HUDEP-2 (cell line): ENCODE data around the gene EXOG.
"Not testable (repeated sequence)": the region's sequence is repeated elsewhere in the genome, so short reads cannot be mapped to it uniquely, and the experiment has no call there.

Experiments
- DNase-seq, 76 experiments: peaks; one replicate each; lab custom pipeline; 2025; ENCODE audit not compliant: unreplicated experiment in 76 of 76; lab: John Stamatoyannopoulos, UW

The EXOG gene

DNA sequence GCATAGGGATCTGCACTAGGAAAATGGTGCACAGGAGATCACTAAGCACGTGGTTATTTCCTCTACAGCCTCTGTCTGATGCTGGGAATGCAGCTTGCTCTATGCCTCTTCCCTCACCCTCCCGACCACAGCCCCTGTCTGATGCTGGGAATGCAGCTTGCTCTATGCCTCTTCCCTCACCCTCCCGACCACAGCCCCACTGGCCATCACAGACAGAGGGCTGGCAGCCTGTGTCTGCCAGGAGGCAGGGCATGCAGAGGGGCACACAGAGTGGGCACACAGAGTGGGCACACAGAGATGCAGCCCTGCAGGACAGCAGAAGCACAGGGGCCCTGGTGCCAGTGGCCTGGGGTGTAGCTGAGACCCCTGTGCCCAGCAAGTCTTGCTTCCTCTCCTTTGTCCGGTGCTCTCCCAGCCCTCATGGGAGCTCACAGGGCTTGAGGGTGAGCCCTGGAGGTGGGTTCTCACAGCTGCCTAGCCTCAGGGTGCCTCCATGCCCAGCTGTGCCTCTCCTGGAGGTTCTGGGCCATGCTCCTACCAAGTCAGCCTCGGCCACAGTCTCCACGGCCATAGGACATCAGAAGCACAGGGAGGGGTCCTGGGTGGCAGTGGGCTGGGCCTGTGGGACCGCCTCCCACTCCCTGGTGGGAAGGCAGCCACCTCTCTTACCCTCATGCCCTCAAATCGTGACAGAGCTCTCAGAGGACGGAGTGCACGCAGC lies 65.8 kb downstream of the EXOG start:
- no peak for DNase-seq

DNA sequence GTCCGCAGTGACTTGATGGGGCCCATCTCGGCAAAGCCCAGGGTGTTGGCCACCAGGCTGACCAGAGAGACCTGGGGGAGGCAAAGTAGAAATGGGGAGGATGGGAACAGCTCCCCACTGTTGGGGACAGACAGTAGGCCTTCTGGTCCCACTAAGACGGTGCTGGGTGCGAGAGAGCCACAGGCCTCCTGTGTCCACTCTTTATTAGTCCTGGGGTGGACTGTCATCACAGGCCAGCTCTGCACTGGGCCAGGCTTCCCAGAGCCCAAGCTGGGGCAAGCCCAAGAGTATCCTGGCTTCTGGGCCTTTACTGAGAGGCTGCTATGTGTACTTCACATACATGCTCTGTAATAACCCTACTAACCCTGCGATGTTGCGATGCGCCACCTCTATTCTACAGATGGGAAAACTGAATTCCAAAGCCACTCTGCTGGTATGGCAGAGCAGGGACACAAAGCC lies 66.4 kb downstream of the EXOG start:
- DNase-seq: no peak

DNA sequence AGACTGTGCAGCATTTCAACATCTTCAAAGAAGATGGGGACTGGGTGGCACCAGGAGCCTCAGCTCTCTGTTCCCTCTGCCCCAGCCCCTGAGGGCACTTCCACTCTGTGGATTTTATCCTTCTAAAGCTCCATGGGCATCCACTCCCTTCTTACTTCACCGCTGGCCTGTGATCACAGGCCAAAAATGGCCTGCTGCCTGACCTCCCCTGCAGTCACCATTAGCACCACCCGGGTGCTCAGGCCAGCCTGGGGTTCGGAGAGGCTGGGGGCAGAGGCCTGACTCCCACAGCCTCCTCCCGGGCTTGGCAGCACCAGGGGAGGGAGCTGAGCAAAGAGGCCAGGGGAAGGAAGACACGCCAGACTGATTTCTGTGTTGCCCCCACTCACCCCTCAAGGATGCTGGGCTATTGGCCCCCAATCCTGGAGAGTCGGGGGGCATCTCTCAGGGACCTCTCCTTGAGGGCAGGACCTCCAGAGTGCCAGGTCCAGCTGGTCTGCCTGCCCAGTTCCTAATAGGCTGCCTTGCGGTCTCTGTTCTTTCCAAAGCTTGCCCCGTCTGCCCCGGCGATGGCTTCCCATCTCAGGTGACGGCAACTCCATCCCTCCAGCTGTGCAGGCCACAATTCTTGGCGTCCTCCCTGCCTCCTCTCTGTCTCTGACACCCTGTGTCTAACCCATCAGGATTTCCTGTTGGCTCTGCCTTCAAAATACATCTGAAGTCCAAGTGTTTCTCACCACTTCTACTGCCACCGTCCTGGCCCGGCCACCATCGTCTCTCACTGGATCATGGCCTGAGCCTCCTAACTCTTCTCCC lies 67.1 kb downstream of the EXOG start:
- no peak for DNase-seq

DNA sequence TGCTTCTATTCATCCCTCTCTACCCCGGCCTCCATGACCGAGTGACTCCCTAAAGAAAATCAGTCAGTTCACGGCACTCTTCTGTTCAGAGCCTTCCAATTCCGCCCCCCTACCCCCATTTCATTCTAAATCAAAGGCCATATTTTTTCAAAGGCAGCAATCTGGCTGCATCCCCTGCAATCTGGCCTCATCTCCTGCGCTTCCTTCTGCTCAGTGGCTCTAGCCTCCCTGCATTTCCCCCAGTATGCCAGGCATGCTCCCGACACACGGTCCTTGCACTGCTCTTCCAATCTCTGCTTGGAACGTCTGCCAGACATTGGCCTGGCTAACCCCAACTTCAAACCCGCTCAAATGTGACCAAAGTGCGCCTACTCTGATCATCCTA lies 67.7 kb downstream of the EXOG start:
- DNase-seq: no peak

DNA sequence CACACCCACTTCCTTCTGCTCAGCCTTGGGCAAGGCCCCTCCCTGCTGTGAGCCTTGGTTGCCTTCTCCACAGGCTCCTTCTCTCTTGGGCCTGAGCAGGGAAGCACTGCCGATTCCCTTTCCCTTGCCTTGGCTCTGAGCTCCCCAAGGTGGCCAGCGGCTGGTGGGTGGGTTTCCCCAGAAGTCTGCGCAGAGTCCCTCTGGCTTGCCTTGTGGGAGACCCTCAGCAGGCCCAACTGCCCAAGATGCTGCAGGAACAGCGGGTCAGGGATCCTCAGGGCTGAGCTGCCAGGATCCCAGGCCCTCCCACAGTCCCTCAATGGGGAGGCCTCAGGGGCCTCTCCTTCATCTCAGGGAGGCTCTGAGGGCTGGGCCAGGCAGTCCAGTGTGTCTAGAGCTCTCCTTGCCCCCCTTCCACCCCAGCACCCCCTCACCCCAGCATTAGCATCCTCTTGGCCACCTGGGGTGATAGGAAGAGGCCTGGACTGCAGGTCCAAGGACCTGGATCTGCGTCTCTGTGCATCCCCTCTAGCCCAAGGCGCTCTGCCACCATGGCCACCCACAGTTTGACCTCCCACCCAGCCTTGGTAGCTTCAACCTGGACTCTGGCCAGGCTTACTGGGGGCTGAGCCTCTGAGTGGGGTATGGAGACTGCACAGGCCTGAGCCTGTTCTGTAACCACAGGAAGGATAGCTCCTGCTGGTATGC lies 68.6 kb downstream of the EXOG start:
- DNase-seq: no peak

DNA sequence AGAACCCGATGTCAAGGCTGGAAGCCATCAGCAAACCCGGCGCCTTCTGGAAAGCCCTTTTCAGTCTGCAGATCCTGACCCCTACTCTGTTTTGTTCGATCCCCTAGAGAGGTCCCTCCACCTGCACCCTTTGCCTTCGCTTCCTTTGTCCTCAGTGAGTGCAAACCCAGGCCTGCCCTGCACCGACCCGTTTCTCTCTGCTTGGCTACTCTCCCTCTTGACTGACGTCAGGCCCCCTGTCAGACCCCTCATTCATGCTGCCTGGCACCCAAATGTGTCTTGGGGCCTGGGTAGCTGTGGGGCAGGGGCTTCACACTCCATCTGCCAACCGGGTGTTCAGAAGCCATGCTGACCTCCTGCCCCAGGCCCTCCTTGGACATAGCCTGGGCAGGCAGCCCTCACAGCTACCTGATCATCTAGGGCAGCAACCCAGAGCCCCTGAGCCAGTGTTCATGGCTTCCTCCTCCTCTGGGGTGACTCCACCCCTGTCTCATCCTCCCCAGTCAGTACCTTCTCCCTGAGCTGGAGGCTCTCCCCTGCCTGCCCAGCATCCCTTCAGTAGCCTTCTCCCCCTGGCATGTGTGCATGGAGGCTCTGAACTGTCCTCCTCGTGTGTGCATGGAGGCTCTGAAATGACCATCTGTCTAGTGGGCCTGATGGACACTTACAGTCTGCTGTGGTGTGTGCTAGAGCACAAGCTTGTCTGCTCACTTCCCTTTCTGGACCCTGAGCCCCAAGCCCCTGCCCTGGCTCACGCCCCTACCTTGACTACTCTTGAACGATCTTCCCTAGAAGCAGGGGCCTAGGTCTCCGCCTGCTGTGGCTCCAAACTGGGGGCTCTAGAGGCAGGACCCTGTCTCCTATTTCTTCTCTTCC lies 69.4 kb downstream of the EXOG start:
- DNase-seq: no peak

DNA sequence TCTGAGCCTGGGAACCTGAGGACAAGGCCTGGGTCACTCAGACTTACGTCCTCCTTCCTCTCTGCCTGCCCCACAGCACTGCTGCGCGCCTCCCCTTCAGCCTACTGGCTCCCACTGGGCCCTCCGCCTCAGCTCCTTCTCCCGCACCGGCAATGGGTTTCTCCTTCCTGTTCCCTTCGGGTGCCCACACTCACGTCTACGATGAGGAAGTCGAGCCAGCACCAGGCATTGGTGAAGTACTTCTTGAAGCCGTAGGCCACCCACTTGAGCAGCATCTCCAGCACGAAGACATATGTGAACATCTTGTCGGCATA lies 70.0 kb downstream of the EXOG start:
- DNase-seq: no peak

DNA sequence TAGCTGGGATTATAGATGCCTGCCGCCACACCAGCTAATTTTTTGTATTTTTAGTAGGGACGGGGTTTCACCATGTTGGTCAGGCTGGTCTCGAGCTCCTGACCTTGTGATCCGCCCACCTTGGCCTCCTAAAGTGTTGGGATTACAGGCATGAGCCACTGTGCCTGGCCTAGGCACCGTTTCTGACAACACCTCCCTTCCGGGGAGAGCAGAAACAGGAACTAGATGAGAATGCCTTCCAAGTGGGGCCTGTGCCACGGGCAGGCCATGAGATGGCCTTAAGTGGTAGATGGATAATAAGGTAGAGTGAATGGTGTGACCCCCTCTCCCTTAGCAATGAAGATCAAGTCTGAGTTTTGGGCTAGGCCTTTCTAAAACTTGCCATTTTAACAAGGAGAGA lies 70.7 kb downstream of the EXOG start:
- not testable (repeated sequence) for DNase-seq

DNA sequence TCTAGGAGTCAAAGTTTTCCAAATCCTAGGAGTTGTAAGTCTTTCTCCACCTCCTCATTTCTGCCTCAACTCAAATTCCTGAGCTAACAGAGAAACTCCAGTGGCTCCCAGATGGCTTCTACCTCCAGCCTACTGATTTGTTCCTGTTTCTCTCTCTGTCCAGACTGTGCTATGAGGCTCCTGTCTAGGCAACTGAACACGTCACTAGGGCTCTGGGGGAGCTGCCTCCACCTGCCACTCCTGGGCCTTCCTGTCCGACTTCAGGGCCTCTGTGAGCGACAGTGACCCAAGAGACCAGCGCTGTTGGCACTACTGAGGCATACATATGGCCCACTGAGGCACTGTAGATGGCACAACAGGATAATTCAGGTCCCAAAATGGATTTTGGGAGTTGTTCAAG lies 71.4 kb downstream of the EXOG start:
- no peak for DNase-seq

DNA sequence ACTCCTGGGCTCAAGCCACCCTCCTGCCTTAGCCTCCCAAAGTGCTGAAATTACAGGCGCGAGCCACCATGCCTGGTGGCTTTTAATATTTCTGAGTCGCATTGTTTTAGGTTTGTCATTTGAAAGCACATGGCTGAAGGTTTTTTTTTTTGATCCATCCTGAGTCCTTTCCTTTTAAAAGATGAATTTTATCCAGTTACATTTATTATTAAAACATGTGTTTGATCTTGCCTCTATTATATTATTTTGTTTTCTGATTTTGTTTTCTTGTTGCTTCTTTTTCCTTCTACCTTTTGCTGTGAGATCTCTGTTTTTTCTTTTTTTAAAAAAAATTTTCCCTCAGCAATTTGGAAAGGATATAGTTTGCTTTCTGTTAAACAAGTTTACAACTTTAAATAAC lies 77.0 kb downstream of the EXOG start:
- DNase-seq: no peak

DNA sequence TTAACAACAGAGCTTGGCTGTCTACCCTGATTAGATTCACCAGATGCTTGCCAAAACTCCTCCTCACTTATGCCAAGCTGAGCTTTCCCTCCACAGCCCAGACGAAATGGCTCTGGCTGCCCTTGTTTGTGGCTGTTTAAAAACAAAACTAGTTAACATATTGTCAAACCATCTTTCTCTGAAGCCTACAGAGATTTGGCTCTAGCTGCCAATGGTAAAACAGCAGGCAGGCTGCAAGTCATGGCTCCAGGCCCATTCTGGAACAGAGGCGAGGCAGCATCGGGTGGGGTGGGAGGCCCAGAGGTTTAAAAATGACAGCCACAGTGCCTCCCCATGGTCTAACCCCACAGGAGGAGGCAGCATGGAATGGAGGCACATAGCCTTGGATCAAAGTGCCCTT lies 77.4 kb downstream of the EXOG start:
- DNase-seq: no peak

DNA sequence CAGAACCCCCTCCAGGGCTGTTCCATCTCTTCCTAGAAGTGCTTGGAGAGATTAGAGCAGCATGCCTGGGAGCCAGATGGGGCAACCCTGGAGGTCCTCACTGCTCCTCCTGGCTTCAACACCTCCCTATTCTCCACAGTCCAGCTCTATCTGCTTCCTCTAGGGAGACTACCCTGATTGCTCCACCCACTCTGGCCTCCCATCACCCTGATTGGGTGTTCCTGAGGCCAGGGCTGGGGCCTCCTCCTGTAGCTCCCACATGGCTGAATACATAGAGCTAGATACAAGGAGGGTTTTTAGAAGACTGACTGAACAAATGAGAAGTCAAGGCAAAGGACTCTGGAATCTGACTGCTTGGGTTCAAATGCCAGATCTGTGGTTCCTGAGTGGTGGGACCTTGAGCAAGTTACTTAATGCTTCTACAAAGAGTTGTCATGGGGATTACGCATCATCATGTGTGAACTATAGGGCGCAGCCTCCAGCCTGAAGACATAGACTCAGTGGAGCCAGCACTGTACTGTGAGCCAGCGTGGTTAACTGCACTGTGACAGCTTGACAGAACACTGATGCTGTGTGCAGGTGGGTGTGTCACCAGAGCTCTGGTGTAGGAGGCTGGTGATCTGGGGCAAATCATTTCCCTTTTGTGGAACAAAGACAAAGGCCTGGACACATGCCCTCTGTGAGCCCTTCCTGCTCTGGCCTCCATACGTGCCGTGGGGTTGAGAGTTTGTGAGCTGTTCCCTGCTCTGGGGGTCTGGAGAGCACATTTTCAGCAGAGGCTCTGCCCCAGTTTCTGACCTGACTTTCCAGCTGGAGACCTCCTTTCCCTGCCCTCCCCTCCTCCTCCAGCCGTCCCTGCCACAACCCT lies 78.5 kb downstream of the EXOG start:
- no peak for DNase-seq

DNA sequence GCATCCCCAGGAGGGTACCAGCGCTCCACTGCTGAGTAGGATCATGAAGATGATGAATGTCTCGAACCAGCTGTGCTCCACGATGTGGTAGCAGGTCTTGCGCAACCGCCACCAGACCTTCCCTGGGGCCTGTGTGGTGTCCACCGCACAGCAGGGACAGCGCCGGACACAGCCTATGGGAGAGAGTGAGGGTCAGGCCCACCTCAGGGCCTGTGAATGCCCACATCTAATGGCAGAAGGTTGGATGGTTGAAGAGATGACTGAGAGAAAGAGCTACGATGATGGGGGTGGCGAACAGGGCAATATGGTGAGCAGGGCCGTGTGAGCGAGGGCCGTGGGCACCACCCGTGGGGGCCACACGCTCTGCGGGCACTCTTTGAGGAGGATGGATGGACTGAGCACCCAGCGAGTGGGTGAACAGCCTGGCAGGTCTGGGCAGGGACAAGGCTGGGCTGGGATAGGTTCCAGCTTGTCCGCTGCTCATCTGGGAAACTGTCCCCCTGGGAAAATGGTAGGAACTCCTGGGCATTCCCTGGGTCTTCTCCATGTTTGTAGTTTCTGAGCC lies 79.2 kb downstream of the EXOG start:
- no peak for DNase-seq
